CD4-positive, alpha-beta T cell treated with Interleukin-4 for 4 hours (primary cell): Measurements from ENCODE around the gene BTBD9.

Experiments
- DNase-seq: peaks from one replicate; pipeline ENCODE4 v3.0.0-alpha.2; 2020

The BTBD9 gene

GRCh38 chr6:38552121-38552520 lies 87.6 kb downstream of the BTBD9 start:
- no peak for DNase-seq

GRCh38 chr6:38549795-38550194 lies 89.9 kb downstream of the BTBD9 start:
- no peak for DNase-seq

DNA sequence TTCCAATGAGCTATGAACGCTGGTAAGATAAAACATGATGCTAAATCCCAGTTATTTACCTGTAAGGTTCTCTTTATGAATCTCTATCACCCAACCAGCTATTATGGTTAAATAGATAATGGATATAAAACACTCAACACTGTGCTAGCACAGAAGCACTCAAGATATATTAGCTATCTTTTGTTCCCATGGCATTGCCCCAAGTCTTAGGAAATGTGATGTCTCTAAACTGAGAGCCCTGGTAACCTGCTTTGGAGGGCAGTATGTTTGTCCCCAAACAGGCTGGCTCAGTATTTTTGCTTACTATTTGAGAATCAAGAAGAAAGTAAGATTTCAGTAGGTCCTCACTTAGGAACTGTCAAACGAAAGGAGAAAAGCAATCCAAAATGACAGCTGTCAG lies 90.5 kb downstream of the BTBD9 start:
- no peak for DNase-seq

- DNase-seq: no peak
Measured at GRCh38 chr6:38543022-38543421, 96.7 kb downstream of the BTBD9 start.

DNA sequence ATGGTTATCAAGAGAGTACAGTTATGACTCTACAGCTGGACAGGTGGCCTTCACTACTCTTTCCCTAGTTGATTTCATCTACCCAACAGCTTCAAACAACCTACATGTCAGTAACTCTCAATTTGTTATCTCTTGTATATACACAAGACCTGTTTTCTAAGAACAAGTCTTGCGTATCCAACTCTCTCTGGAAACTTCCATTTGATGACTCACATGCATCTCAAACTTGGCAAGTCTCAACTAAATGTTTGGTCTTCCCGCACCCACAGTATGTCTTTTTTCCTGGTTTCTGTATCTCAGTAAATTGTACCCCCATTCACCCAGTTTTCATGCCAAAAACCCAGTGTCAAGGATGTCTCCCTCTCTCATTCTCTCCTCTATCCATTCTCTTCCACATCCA lies 97.7 kb downstream of the BTBD9 start:
- DNase-seq: no peak

DNA sequence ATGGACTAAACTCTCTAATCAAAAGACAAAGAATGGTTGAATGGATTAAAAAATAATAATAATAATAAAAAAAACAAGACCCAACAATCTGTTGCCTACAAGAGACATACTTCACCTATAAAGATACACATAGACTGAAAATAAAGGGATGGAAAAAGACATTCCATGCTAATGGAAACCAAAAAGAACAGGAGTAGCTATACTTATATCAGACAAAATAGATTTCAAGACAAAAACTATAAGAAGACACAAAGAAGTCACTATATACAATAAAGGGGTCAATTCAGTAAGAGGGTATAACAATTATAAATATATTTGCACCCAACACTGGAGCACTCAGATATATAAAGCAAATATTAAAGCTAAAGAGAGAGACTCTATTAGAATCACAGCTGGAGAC lies 106.7 kb downstream of the BTBD9 start:
- no peak for DNase-seq

- no peak for DNase-seq
Measured at GRCh38 chr6:38531134-38531533, 108.6 kb downstream of the BTBD9 start.

DNA sequence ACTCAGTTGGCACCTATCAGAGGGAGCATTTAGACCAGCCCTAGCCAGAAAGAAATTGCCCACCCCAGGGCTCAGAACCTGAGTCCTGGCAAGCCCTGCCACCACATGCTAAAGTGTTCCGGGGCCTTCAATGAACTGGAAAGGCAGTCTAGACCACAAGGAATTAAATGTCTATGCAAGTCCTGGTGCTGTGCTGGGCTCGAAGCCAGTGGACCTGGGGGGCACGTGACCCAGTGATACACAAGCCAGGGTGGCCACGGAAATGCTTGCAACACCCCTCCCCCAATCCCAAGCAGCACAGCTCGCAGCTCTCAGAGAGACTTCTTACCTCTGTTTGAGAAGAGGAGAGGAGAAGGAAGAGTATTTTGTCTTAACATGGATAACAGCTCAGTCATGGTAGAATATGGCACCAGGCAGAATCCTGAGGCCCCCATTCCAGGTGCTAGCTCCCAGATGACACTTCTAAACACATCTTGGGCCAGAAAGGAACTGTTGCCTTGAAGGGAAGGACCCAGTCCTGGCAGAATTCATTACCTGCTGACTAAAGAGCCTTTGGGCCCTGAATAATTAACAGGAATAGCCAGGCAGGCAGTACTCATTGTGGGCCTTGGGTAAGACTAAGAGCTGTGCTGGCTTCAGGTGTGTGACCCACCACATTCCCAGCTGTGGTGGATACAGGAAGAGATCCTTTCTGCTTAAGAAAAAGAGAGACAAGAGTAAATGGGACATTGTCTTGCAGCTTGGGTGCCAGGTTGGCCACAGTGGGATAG lies 111.3 kb downstream of the BTBD9 start:
- DNase-seq: no peak

GRCh38 chr6:38527371-38527770 lies 112.4 kb downstream of the BTBD9 start:
- no peak for DNase-seq

- DNase-seq: no peak
Measured at GRCh38 chr6:38525888-38526287, 113.8 kb downstream of the BTBD9 start.

- no peak for DNase-seq
Measured at GRCh38 chr6:38524436-38525145, 115.1 kb downstream of the BTBD9 start.

DNA sequence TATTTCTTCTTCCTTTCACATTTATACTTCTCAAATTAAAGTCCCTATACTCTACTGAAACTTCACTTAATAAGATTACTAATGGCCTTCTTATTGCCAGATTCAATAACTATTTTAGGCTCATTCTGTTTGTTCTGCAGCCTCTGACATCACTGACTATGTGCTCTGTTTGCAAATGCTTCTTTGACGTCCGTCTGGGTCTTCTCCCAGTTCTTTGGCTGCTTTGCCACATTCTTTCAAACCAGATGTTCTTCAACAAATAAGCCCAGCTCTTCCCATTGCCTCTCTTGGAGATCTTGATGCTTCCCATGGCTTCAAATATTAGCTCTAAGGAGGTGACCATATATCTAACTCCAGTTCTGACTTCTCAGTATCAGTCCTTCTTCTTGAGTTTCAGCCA lies 117.4 kb downstream of the BTBD9 start:
- DNase-seq: no peak

DNA sequence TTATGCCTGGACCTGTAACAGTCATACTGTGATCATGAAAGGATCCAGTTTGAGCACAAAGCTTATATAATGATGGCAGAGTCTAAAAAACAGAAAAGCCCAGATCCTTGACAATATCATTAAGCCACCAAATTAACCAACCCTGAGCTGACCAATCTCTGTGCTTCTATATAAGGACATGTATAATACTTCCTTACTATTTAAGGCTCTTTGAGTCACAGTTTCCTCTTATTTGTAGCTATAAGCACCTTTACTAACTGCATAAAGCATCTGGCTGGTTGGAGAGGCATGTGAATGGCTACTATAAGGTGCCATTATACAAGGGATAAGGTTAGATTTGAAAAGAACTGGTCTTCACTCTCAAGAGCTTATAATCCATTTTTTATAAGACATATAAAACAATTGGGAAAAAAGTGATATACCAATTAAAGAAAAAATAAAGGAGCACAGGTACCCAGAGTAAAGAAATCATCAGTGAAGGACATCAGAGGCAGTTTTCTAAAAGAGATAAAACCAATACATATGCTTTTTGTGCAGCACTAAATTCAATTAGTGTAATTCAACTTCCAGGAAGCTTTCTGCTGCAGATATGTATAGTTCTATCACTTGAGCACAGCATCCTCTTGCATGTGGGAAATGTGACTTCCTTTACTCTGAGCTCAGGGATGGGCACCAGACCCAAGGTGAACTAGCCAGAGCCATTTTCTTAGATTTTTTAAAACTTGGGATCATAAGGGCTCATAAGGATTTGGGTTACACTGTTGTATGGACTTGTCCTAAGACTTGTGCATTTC lies 121.0 kb downstream of the BTBD9 start:
- no peak for DNase-seq

- no peak for DNase-seq
Measured at GRCh38 chr6:38517005-38517404, 122.7 kb downstream of the BTBD9 start.

DNA sequence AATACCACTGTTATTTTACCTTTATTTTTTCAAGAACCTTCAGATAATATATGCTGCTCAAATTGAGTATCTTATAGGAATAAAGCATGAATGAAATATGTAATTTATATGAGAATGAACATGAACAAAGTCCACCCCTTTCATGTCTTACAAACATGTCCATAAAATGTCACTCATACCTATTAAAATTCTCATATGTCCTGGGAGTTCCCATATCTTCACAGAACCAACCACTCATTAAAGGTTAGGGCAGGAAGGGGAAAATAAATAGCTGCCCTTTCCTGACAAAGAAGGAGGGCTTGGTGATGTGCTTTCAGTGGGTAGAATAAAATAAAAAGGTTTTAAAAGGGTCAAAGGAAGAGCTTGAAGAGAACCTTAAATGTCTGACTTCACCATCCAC lies 125.3 kb downstream of the BTBD9 start:
- no peak for DNase-seq

DNA sequence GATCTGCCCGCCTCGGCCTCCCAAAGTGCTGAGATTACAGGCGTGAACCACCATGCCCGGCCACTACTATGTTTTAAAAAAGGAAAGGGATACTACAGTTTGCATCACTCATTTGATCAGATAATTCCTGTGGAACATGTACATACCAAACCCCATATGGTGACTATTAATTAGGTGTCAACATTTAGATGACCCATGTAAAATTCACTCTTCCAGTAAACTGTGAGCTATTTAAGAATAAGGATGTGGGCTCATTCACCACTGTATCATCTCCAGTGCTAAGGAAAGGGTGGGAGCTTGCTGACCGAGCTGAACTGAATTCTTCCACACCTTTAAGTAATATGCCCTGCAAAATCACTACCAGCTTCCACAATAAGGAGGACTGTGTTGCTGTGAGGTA lies 127.5 kb downstream of the BTBD9 start:
- DNase-seq: no peak

DNA sequence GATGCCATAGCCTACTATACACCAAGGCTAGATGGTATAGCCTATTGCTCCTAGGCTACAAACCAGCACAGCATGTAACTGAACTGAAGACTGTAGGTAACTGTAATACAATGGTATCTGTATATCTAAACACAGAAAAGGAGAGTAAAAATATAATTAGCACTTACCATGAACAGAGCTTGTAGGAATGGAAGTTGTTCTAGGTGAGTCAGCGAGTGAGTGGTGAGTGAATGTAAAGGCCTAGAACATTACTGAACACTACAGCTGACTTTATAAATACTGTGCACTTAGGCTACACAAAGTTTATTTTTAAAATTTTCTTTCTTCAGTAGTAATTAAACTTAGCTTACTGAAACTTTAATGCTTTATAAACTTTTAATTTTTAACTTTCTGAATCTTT lies 129.5 kb downstream of the BTBD9 start:
- no peak for DNase-seq

- DNase-seq: no peak
Measured at GRCh38 chr6:38509713-38510112, 130.0 kb downstream of the BTBD9 start.

DNA sequence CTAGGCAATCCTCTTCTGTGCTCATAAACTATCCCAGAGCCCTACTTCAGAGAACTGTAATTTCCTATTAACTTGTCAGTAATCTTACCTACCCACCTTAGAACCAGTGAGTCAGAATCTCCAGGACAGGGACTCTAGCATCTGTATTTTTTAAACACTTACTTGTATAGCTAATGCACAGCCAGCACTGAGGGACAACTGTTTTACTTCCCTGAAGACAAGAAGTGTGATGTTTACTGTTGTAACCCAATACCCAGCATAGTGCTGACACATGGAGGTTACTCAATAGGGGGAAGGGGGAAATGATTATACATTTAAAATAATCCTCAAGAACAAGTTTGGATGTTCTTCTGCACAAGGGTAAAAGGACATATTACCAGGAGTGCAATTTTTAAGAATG lies 130.8 kb downstream of the BTBD9 start:
- DNase-seq: no peak

- no peak for DNase-seq
Measured at GRCh38 chr6:38508286-38508685, 131.4 kb downstream of the BTBD9 start.

- no peak for DNase-seq
Measured at GRCh38 chr6:38507173-38507572, 132.6 kb downstream of the BTBD9 start.

DNA sequence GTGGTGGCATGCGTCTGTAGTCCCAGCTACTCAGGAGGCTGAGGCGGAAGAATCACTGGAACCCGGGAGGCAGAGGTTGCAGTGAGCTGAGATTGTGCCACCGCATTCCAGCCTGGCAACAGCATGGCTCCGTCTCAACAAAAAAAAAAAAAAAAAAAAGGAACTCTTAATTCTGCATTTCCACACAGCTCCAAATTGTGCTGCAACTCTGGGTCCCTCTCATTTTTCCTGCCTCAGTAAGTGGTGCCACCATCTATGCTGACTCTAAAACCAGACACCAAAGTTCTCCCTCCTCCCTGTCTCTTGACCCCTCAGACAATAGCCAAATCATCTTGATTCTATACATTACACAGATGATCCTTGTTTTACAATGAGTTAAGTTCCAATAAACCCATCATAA lies 133.9 kb downstream of the BTBD9 start:
- no peak for DNase-seq

- DNase-seq: no peak
Measured at GRCh38 chr6:38504996-38505395, 134.7 kb downstream of the BTBD9 start.
